Ishikawa (cell line): ENCODE results near the gene OR4B1.
A peak's percentile ranks its signal among the peaks of the same experiment; 100 is the strongest.

Experiments used
- CEBPB ChIP-seq: IDR thresholded peaks from 2 replicates; pipeline ENCODE4 v1.6.1; 2012
- CREB1 ChIP-seq: IDR thresholded peaks from 2 replicates; pipeline ENCODE4 v1.6.1; 2012; ENCODE audit warnings: low read depth
- EGR1 ChIP-seq: IDR thresholded peaks from 2 replicates; pipeline ENCODE4 v1.6.1; 2012
- EP300 ChIP-seq: IDR thresholded peaks from 2 replicates; pipeline ENCODE4 v1.6.1; 2012; ENCODE audit warnings: borderline replicate concordance
- FOXM1 ChIP-seq: IDR thresholded peaks from 2 replicates; pipeline ENCODE4 v1.6.1; 2012; ENCODE audit warnings: low read depth, borderline replicate concordance
- MAX ChIP-seq: IDR thresholded peaks from 2 replicates; pipeline ENCODE4 v1.6.1; 2012
- NFIC ChIP-seq: IDR thresholded peaks from 2 replicates; pipeline ENCODE4 v1.6.1; 2012
- RAD21 ChIP-seq: IDR thresholded peaks from 2 replicates; pipeline ENCODE4 v1.6.1; 2012; ENCODE audit warnings: low read depth
- REST ChIP-seq: IDR thresholded peaks from 2 replicates; pipeline ENCODE4 v1.6.1; 2012; ENCODE audit warnings: low read depth, mild to moderate bottlenecking
- TAF1 ChIP-seq: IDR thresholded peaks from 2 replicates; pipeline ENCODE4 v1.6.1; 2012; ENCODE audit warnings: low read depth, mild to moderate bottlenecking
- TCF12 ChIP-seq: IDR thresholded peaks from 2 replicates; pipeline ENCODE4 v1.6.1; 2012; ENCODE audit warnings: low read depth
- TEAD4 ChIP-seq: IDR thresholded peaks from 2 replicates; pipeline ENCODE4 v1.6.1; 2012
- USF1 ChIP-seq: IDR thresholded peaks from 2 replicates; pipeline ENCODE4 v1.6.1; 2012
- YY1 ChIP-seq: IDR thresholded peaks from 2 replicates; pipeline ENCODE4 v1.6.1; 2012; ENCODE audit warnings: low read depth
- ZBTB7A ChIP-seq: IDR thresholded peaks from 2 replicates; pipeline ENCODE4 v1.6.1; 2012; ENCODE audit warnings: low read depth

Gene OR4B1

GRCh38 chr11:48169717-48170116 is 46.9 kb upstream of the OR4B1 start:
- TF ChIP-seq EGR1 (no peak), NFIC (no peak)

GRCh38 chr11:48170241-48171233 is 46.1 kb upstream of the OR4B1 start:
- TF ChIP-seq USF1 (no peak), CEBPB (no peak), TEAD4 (no peak), NFIC (no peak), FOXM1 (no peak), EGR1 (no peak), CREB1 (no peak), ZBTB7A (no peak)

GRCh38 chr11:48172818-48173609 is 43.6 kb upstream of the OR4B1 start:
- no peak for TF ChIP-seq CREB1
- no peak for TF ChIP-seq NFIC
- TF ChIP-seq YY1, result no peak
- no peak for TF ChIP-seq EGR1
- peak; percentile 77 for TF ChIP-seq RAD21

- TF ChIP-seq CREB1 (no peak), REST (no peak), TCF12 (no peak), RAD21 (no peak), FOXM1 (no peak), YY1 (no peak), ZBTB7A (no peak), NFIC (no peak), EGR1 (no peak), EP300 (no peak), TEAD4 (no peak), TAF1 (no peak), MAX (no peak), CEBPB (no peak), USF1 (no peak)
Measured at GRCh38 chr11:48177661-48178060, 38.9 kb upstream of the OR4B1 start.

- TF ChIP-seq EP300 (no peak), EGR1 (no peak), YY1 (no peak), TCF12 (no peak), CEBPB (no peak), MAX (no peak), REST (no peak), NFIC (no peak), USF1 (no peak), TEAD4 (no peak), CREB1 (no peak), FOXM1 (no peak), RAD21 (no peak), ZBTB7A (no peak), TAF1 (no peak)
Measured at GRCh38 chr11:48180627-48181026, 36.0 kb upstream of the OR4B1 start.
